Stimulated activated naive CD4-positive, alpha-beta T cell (primary cell): Measurements from ENCODE around the gene SYNJ2.
"Not testable (repeated sequence)": the region's sequence is repeated elsewhere in the genome, so short reads cannot be mapped to it uniquely, and the experiment has no call there.

Experiments
- DNase-seq, 6 experiments: peaks; one replicate each; lab custom pipeline; 2025; lab: John Stamatoyannopoulos, UW

The SYNJ2 gene

GRCh38 chr6:157956171-157956730 lies 25.4 kb upstream of the SYNJ2 start:
- DNase-seq = no peak

GRCh38 chr6:157959451-157960227 lies 22.0 kb upstream of the SYNJ2 start:
- no peak for DNase-seq

- no peak for DNase-seq
Observed at GRCh38 chr6:157961153-157961831, 20.4 kb upstream of the SYNJ2 start.

GRCh38 chr6:157961832-157962575 lies 19.7 kb upstream of the SYNJ2 start:
- DNase-seq = no peak

GRCh38 chr6:157962601-157963302 lies 18.9 kb upstream of the SYNJ2 start:
- DNase-seq = peak in 3 of 6 experiments; percentile 20 to 36 (median 20)

- no peak for DNase-seq
Observed at GRCh38 chr6:157964100-157964499, 17.6 kb upstream of the SYNJ2 start.

GRCh38 chr6:157965387-157965786 lies 16.3 kb upstream of the SYNJ2 start:
- no peak for DNase-seq

GRCh38 chr6:157966589-157966977 lies 15.1 kb upstream of the SYNJ2 start:
- DNase-seq = no peak

GRCh38 chr6:157967020-157967419 lies 14.6 kb upstream of the SYNJ2 start:
- no peak for DNase-seq

GRCh38 chr6:157967486-157967885 lies 14.2 kb upstream of the SYNJ2 start:
- DNase-seq = no peak

- not testable (repeated sequence) for DNase-seq
Observed at GRCh38 chr6:157972177-157972576, 9.5 kb upstream of the SYNJ2 start.

GRCh38 chr6:157974341-157974894 lies 7.2 kb upstream of the SYNJ2 start:
- DNase-seq = no peak

- DNase-seq = no peak
Observed at GRCh38 chr6:157974967-157975366, 6.7 kb upstream of the SYNJ2 start.

- no peak for DNase-seq
Observed at GRCh38 chr6:157975456-157975855, 6.2 kb upstream of the SYNJ2 start.

- no peak for DNase-seq
Observed at GRCh38 chr6:157976345-157977175, 5.1 kb upstream of the SYNJ2 start.

- DNase-seq = no peak
Observed at GRCh38 chr6:157977176-157977804, 4.4 kb upstream of the SYNJ2 start.

- DNase-seq = no peak
Observed at GRCh38 chr6:157978021-157978783, 3.5 kb upstream of the SYNJ2 start.

- DNase-seq = peak in 1 of 6 experiments; percentile 44
Observed at GRCh38 chr6:157980288-157981131, 1.2 kb upstream of the SYNJ2 start.

- DNase-seq = peak in 3 of 6 experiments; percentile 37 to 61 (median 45)
Observed at GRCh38 chr6:157981132-157981394, 600 bp upstream of the SYNJ2 start.
